ENCODE data around the gene SFTPB. TPM values are rescaled to one million over a fixed set of nuclear protein-coding genes. Genes with fewer than 3 reads are reported as not detected.
"Not testable (repeated sequence)": the region's sequence is repeated elsewhere in the genome, so short reads cannot be mapped to it uniquely, and the experiment has no call there.

SFTPB gene
- not detected in 2 replicates for total RNA-seq (2014; rRNA removed; shearing (Covaris generic))
- not detected in 2 replicates for polyA plus RNA-seq (2014; cell fraction: nucleus; rRNA removed)

DNA sequence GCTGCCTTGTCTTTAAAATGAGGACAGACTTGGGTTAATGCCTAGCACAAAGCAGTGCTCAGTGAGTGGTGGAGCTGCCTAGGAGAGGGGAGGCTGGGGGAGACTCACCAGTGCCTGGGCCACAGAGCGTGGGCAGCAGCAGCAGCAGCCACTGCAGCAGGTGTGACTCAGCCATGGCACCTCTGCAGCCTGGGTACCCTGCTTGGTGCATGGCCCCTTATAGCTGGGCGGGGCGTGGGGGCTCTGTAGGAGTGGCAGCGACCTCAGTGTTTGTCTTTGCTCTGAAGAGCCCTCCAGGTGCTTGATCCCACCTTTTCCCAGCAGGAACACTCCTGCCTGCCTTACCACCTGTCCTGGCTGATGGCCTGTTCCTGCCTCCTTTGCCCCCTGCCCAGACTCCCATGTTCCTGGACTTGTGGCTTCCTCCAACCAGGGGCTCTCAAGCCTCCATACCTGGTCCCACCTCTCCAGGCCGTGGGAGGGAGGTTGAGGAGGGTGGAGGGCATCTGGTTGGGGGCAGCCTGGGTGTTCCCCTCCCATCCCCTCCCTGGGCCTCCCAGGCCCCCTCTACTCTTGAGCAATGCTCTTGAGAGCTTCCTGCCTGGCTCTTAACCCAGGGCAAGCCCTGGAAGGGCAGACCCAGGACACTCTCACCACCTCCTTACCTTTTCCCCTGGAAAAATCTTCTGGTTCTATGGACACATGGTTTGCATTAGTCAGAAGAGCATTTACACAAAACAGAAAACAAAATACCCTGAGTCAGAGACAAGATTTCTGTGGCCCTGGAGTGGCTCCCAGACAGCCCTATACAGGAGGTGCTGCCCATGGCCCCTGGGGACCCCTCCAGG, at the start of gene SFTPB:
Gene SFTPB (minus strand): TSS at position 191 of the 848 bp plus-strand sequence. CDS start 16 bp downstream, at position 175.
- no peak for DNase-seq (ENCODE audit: extremely low read depth, low read depth)

DNA sequence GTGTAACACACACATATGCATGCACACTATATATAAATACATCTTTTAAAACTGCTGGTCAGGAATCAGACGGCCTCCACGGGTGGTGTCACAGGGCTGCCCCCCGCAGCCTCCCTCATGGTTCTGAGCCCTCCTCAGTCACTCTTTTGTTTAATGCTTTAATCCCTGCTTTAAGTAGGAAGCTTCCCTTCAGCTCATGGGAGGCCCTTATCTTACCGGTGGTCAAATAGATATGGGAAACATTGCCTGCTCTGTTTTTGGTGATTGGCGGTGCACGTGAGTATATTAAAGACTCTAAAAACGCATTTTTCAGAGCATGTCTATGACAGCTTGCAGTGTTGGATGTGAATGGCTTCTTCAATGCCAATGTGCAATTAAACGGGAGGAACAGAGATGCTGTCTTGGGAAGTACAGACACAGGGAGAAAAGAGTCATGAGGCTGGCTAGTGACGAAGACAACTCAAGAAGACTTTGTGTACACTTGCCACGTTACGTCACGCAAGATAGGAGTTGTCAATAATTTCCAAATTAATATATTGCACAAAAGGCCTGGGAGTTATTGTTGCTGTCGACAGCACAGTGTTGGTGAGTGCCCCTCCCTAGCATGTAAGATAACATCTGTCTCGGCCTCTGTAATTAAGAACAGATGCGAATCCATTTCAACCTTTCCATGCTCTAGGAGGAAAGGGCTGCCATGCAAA, 49.5 kb upstream of the SFTPB start:
- no peak for DNase-seq (ENCODE audit: extremely low read depth, low read depth)

DNA sequence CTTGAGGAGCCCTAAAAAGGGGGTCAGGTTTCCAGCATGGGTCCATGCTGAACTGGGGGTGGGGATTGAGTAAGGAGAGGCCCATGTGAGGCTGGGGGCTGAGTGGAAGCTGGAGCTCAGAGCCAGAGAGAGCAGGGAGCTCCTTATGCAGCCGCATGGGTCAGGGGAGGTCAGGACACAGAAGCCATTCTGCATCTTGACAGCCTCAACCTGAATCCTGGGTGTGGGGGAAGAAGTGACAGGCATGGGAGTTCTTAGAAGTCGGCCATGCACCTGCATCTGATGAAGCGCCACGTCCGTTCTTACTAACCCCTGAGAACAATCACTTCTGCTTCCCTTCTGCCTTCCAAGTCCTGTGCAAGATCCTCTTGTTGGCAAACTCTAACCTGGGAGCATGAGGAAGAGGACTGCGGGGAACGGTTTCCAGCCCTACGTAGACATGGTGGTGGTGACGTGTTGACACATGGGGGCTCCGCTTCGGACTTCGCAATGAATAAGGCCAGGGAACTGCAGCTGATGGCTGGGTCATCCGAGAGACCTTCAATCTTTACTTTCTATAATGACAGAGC, 48.4 kb upstream of the SFTPB start:
- no peak for DNase-seq (ENCODE audit: extremely low read depth, low read depth)

DNA sequence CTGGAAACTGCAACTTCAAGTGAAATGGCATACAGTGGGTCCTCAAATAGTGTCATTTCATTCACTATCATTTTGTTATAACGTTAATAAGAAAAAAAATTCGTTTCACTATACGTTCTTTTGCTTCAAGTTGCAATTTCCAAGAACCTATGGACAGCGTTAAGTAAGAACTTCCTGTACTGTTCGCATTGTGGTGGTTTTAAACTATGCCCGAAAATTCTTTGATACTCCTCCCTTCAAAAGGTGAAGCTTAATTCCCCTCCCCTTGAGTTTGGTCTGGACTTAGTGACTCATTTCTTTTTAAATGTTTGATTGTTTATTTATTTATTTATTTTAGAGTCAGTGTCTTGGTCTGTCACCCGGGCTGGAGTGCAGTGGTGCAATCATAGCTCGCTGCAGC, 46.8 kb upstream of the SFTPB start:
- no peak for DNase-seq (ENCODE audit: extremely low read depth, low read depth)

DNA sequence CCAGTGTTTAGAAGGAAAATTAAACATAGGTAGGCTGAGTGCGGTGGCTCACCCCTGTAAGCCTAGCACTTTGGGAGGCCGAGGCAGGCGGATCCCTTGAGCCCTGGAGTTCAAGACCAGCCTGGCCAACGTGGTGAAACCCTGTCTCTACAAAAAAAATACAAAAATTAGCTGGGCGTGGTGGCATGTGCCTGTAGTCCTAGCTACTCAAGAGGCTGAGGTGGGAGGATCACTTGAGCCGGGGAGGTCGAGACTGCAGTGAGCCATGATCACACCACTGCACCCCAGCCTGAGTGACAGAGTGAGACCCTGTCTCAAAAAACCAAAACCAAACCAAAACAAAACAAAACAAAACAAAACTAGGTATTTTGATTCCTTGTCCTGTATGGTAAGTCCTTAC, 46.4 kb upstream of the SFTPB start:
- not testable (repeated sequence) for DNase-seq (ENCODE audit: extremely low read depth, low read depth)

DNA sequence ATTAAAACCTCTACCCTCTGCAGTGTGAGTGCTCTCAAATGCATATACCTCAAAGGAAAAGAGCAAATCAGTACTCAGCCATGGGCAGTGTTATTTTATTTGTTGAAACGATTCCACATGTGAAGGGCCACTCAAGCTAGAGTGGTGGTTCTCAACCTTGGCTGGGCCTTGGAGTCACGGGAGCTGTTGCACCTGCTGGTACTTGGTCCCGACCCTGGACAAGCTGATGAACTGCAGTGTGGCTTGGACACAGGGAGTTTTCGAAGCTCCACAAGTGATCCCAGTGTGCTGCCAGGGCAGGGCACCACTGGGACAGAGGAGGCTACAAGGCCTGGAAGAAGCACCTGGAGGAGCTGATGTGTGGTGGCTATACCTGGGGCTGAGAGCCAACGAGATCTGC, 45.8 kb upstream of the SFTPB start:
- no peak for DNase-seq (ENCODE audit: extremely low read depth, low read depth)

DNA sequence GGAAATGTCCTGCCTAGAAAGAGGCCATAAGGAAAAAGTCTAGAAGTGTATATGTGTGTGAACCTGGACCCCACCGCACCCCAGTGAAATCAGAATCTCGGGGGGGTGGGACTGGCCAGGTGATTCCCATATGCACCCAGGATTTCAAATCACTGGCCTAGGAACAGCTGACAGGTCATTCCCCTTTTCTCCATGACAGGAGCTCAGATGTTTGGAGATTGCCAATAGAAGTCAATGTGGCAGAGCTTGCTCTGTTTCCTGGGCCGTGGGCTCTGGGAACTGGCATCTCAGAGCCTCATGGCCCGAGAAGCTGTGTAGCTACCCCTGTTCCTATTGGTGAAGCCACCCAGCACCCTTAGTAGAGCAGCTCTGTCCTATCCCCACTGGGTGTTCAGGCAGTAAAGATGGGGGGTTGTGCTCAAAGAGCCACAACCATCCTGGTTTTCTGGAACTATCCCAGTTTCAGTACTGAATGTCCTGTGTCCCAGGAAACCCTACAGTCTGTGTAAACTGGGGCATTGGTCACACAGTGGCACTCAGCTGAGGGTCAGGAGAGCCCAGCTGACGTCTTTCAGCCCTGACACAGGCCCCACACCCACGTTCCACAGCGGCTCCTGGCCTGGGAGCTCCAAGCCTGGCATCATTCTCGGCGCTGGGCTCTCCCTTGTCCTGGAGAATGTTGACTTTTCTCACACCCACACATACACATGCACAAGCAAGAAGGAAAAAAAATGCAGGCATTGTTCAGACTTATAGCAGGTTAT, 45.0 kb upstream of the SFTPB start:
- no peak for DNase-seq (ENCODE audit: extremely low read depth, low read depth)

DNA sequence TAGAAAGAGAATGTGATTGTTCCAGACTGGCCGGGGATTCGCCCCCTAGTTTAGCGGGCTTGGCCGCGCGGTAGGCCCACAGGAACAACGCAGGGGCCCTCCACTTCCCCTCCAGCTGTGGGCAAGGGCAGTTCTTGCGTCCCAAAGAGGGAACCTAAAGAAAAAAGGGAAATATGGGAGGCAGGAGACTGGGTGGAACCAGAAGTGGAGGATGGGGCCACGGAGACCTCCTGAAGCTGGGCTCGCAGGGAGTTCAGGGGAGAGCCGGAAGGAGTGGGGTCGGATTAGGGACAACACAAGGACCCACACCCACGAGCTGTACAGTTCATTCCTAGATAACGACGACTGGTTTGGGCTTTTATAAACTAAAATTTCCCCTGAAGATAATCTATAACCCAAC, 44.3 kb upstream of the SFTPB start:
- no peak for DNase-seq (ENCODE audit: extremely low read depth, low read depth)

DNA sequence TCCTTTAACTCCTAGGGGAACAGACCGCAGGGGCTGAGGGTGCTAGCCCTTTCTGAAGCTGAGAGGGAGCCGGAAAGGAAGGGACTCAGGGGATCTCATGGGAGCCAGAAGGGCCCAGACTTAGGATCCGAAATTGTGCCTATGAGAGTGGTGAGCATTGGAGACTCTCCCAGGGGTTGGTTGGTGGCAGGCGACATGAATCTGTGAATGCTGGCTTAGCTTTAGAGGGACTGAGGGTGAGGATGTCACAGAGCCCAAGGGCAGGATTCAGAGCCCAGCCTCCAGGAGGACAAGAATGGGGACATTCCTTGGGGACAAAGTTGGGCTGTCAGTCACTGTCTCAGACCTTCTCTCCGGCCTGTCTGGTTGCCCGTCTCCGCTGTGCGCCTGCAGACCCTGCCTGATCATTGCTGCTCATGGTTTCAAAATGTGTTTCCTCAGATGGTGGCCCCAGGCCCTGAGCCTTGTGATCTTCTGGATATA, 43.6 kb upstream of the SFTPB start:
- DNase-seq (ENCODE audit: extremely low read depth, low read depth), result no peak

DNA sequence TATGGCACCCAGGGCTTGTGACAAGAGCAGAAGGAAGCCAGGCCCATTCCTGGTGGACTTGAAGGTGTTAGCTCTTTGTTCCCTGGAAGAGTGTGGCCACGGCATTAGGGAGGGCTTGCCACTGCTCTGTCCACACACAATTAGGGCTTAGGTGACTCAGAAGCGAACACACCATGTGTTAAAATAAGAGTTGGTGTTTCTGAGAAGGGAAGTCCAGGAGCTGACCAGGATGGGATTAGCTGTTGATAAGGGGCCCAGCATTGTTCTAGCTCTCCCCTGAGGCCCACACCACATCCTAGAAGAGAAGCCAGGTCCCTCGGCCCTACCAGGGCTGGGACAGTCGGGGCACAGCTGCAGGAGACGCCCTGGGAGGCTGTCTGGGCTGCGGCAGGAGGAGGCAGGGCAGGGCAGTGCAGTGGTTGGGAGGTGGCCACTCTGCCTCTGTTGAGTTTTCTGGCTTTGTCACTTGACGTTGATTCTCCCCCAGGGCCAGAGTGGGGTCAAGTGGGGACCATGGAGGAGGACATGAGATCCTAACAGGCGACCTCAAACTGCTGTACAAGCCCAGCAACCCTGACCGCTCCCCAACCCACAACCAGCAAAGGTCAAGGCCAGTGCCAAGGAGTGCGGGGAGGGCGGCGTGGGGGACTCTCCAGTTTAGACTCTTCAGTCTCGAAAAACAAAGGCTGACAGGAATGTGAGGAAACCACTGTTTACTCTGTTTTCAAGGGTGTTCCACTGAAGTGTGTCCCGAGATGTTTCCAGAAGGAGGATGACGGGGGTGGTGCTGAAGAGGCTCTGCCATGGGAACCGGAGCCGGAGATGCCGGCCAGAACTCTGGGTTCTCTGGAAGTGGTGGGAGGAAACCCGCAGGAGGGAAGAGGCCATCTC, 42.9 kb upstream of the SFTPB start:
- DNase-seq (ENCODE audit: extremely low read depth, low read depth), result no peak

DNA sequence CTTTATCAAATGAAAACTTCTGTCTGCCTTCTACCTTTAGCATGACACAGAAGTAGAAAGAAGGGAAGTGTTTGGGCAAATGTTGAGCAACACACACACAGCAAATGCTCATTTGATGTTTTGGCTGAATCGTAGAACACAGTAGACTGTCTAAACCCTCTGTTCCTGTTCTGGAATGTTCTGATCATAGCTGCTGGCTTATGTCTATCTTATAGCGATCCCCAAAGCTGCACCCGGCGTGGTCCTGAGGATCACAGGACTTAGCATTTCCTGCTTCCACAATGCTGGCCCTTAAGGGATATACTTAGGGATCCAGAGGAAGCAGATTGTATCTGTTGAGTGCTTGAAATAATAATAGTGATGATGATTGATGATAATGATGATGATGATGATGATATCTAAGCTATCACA, 41.4 kb upstream of the SFTPB start:
- no peak for DNase-seq (ENCODE audit: extremely low read depth, low read depth)

DNA sequence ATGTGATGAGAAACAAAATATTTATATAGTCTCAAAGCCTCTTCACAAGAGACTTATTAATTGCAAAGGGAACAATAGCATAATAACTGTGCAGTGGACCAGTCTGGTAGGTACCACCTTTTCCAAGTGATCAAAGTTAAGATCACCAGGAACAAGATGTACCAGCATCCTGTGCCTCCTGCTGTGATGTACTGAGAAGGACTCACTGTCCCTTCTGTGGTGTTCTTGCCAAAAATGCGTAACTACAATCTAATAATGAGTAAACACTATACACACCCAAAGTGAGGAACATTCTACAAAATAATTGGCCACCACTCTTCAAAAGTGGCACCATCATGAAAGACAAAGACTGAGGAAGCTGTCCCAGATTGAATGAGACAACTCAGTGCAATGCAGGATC, 40.6 kb upstream of the SFTPB start:
- DNase-seq (ENCODE audit: extremely low read depth, low read depth), result no peak

DNA sequence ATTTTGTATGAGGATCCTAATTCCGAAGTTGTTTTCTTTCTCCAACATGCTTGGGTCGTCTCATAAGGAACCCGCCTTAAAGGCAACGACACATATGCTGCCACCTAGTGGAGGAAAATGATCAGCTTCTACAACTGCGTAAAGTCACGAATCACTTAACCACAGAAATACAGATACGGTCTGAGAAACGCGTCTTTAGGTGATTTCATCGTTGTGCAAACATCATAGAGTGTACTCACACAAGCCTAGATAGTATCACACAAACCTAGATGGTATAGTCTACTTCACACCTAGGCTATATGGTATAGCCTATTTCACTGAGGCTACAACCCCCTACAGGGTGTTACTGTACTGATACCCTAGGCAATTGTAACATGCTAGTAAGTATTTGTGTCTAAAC, 39.3 kb upstream of the SFTPB start:
- DNase-seq (ENCODE audit: extremely low read depth, low read depth), result peak; percentile 81

DNA sequence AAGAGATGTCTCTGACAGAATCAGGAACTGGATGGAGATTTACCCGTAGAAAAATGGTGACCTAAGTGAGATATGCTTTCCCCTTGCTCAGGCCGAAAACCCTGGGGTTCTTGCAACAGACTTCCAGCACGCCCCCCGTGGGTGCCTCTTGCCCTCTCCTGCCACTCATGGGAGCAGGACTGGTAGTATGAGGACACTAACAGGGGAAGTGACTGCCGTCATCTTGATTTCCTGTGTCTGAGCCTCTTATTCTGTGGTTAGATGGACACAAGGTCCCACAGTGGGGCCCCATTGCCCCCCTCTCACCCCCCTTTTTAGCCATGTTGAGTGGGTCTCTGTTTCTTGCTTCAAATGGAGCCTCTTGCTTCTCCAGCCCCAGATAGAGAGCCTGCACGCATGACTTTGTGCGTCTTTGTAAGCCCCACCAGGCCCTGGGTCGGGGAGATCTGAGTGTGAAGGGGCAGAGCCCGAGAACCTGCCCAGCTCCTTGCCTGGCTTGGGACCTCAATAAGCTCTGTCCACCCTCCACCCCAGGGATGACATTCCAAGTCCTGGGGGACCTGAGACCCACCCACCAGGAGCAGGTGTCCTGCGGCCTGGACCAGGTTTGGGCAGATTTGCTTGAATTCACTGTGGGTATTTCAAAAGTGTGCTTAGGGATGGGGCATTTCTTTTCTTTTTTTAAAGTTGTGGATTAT, 38.7 kb upstream of the SFTPB start:
- DNase-seq (ENCODE audit: extremely low read depth, low read depth), result no peak

DNA sequence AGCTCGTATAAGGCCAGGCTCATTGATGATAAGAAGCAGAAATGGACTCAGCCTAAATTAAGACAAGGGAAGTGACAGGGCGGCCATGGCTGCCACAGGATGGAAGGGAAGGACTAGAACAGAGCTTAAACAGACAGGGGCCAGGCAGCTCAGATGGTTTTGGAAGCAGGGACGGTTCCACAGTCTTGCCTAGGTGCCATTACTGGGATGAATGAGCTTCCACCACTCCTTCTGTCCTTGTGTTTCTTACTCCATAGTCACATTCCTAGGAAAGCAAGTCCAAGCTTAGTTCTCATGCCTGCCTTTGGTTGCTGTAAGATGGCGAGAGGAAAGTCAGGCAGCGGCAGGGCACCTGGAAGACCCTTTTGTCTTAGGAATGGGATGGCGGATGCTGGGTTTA, 38.1 kb upstream of the SFTPB start:
- no peak for DNase-seq (ENCODE audit: extremely low read depth, low read depth)

DNA sequence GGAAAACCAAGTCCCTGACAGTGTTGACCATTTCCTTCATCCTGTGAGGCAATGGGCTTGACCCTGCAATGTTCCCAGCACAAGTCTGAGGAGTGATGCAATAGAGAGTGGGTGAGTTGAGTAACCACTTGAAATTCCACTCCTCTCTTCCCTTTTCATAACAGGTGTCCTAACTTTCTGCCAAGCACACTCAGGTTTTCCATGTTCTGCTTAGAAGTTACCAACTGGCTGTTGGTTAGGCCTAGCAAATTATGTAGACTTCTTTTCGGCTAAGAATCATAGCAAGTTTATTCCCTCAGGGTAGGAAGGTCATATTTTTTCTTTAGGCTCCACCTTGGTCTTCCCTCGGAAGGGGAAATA, 37.7 kb upstream of the SFTPB start:
- peak; percentile 47 for DNase-seq (ENCODE audit: extremely low read depth, low read depth)

DNA sequence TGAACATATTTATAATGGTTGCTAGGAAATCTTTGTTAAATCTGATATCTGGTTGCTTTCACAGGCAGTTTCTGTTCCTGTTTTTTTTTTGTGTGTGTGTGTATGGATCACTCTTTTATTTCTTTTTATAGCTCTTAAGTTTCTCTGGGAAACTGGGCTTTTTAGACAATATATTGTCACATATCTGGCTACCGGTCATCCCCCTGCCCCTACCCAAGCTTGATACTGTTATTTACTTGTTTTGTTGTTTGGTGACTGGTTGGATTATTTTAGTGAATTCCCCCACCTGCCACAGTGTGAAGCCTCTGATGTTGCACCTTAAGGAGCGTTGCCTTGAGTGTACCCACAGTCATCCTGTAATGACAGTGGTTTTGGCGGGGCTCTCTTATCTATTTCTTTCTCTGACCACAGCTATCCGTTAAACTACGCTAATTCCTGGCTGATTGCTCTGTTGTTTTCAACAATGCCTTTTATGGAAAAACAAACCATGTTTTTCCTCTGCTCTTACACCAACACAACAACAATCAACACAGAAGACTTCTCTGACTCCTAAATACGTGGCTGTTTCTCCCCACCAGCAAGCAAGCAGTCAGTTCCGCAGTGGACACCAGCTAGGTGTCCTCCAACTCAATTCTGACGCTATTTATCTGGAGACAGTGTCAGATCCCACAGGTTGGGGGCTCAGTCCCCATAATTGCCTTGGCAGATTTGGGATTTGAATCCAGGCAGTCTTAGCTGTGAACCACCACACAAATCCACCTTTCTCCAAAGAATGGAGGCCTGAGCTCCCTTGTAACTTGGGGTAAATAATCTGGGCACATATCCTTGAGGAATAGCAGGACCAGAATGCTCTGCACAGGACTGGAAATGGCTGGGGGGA, 37.0 kb upstream of the SFTPB start:
- no peak for DNase-seq (ENCODE audit: extremely low read depth, low read depth)

DNA sequence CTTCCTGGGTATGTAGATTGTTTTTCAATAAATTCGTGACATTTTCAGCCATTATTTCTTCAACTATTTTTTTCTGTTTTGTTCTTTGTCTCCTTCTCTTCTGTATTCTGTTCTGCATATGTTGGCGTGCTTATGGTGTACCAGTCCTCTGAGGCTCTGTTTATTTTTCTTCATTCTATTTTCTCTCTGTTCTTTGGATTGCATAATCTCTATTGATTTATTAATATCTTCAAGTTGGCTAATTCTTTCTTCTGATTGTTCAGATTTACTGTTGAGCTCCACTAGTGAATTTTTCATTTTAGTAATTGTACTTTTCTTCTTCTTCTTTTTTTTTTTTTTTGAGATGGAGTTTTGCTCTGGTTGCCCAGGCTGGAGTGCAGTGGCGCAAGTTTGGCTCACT, 36.0 kb upstream of the SFTPB start:
- DNase-seq (ENCODE audit: extremely low read depth, low read depth), result no peak

All from NCI-H460 (cell line).